Measurements from ENCODE around the gene TGM3. TPM values are rescaled to one million over a fixed set of nuclear protein-coding genes. Genes with fewer than 3 reads are reported as not detected.

TGM3 gene
- total and polyA plus RNA-seq, 2 donors (not counting 1 experiment from before 2014, with no cell fraction given) = under 0.01 TPM; not detected in 1

- Histone ChIP-seq H3K4me2 (ENCODE audit: extremely low read depth, insufficient read depth, low read length) (no peak overlapping the region), H3K4me3 (replicated peaks in 1 of 4; ENCODE audit: control extremely low read depth in 1 of 4, insufficient read depth in 1 of 4, low read depth in 3 of 4, low read length in 4 of 4) (no peak overlapping the region), H3K27ac (ENCODE audit: insufficient read depth, low read length) (no peak overlapping the region), H3K36me3 (ENCODE audit: control insufficient read depth, insufficient read depth, low read length) (no peaks in the 10 kb centered on the region), H3K4me1 (ENCODE audit: control insufficient read depth, extremely low read depth, insufficient read depth, low read length) (no peaks in the 10 kb centered on the region), H4K20me1 (ENCODE audit: control insufficient read depth, extremely low read depth, insufficient read depth, low read length) (no peaks in the 10 kb centered on the region), H3K9ac (ENCODE audit: insufficient read depth, low read length) (no peak overlapping the region), H3K79me2 (ENCODE audit: control insufficient read depth, insufficient read depth, low read length) (no peaks in the 10 kb centered on the region), H3K9me3 (ENCODE audit: control insufficient read depth, insufficient read depth, low read depth, low read length) (no peaks in the 10 kb centered on the region), H2AFZ (ENCODE audit: low read length) (no peak overlapping the region), H3K27me3 (ENCODE audit: control insufficient read depth, insufficient read depth, low read length) (no peaks in the 10 kb centered on the region)
- no peak for DNase-seq (ENCODE audit: low read depth in 2 of 2)
- no peak for TF ChIP-seq EZH2 (IDR thresholded peaks at IDR 0.05; ENCODE audit: low read length, missing control alignments)
- TF ChIP-seq, protein P1, sequence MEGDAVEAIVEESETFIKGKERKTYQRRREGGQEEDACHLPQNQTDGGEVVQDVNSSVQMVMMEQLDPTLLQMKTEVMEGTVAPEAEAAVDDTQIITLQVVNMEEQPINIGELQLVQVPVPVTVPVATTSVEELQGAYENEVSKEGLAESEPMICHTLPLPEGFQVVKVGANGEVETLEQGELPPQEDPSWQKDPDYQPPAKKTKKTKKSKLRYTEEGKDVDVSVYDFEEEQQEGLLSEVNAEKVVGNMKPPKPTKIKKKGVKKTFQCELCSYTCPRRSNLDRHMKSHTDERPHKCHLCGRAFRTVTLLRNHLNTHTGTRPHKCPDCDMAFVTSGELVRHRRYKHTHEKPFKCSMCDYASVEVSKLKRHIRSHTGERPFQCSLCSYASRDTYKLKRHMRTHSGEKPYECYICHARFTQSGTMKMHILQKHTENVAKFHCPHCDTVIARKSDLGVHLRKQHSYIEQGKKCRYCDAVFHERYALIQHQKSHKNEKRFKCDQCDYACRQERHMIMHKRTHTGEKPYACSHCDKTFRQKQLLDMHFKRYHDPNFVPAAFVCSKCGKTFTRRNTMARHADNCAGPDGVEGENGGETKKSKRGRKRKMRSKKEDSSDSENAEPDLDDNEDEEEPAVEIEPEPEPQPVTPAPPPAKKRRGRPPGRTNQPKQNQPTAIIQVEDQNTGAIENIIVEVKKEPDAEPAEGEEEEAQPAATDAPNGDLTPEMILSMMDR (conservative IDR thresholded peaks at IDR 0.05 in 1 of 2, IDR thresholded peaks at IDR 0.05 in 1 of 2; ENCODE audit: low read depth in 1 of 2, low read length in 2 of 2) = no peak
Observed at GRCh38 chr20:2289475-2289874, 6.3 kb upstream of the TGM3 start.

DNA sequence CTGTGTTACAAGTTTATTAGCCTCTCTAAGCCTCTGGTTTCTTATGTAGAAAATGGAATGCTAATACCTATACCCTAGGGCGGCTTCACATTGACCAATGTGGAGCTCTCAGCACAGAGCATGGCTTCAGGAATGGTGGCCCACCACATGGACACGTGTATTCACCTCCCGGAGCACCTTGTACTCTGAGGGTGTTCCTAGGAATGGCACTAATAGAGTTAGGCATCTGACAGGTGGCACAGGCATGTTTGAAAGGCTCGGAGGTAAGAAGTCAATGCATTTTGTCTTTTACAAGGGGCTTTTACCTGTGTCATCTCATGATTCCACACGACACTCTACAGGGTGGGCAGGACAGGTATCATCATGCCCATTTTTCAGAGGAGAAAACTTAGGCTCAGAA is 5.3 kb upstream of the TGM3 start:
- H3K4me3 ChIP-seq (replicated peaks in 1 of 4; ENCODE audit: control extremely low read depth in 1 of 4, insufficient read depth in 1 of 4, low read depth in 3 of 4, low read length in 4 of 4) = no peak overlapping the region
- no peaks in the 10 kb centered on the region for H3K9me3 ChIP-seq (ENCODE audit: control insufficient read depth, insufficient read depth, low read depth, low read length)
- no peaks in the 10 kb centered on the region for H3K4me1 ChIP-seq (ENCODE audit: control insufficient read depth, extremely low read depth, insufficient read depth, low read length)
- no peak overlapping the region for H2AFZ ChIP-seq (ENCODE audit: low read length)
- H3K79me2 ChIP-seq (ENCODE audit: control insufficient read depth, insufficient read depth, low read length) = no peaks in the 10 kb centered on the region
- no peak for DNase-seq (ENCODE audit: low read depth in 2 of 2)
- no peaks in the 10 kb centered on the region for H4K20me1 ChIP-seq (ENCODE audit: control insufficient read depth, extremely low read depth, insufficient read depth, low read length)
- H3K27ac ChIP-seq (ENCODE audit: insufficient read depth, low read length) = no peak overlapping the region
- TF ChIP-seq EZH2 (IDR thresholded peaks at IDR 0.05; ENCODE audit: low read length, missing control alignments) = no peak
- TF ChIP-seq, protein P1 (conservative IDR thresholded peaks at IDR 0.05 in 1 of 2, IDR thresholded peaks at IDR 0.05 in 1 of 2; ENCODE audit: low read depth in 1 of 2, low read length in 2 of 2) = no peak
- H3K27me3 ChIP-seq (ENCODE audit: control insufficient read depth, insufficient read depth, low read length) = no peaks in the 10 kb centered on the region
- H3K9ac ChIP-seq (ENCODE audit: insufficient read depth, low read length) = no peak overlapping the region
- no peaks in the 10 kb centered on the region for H3K36me3 ChIP-seq (ENCODE audit: control insufficient read depth, insufficient read depth, low read length)
- no peak overlapping the region for H3K4me2 ChIP-seq (ENCODE audit: extremely low read depth, insufficient read depth, low read length)

DNA sequence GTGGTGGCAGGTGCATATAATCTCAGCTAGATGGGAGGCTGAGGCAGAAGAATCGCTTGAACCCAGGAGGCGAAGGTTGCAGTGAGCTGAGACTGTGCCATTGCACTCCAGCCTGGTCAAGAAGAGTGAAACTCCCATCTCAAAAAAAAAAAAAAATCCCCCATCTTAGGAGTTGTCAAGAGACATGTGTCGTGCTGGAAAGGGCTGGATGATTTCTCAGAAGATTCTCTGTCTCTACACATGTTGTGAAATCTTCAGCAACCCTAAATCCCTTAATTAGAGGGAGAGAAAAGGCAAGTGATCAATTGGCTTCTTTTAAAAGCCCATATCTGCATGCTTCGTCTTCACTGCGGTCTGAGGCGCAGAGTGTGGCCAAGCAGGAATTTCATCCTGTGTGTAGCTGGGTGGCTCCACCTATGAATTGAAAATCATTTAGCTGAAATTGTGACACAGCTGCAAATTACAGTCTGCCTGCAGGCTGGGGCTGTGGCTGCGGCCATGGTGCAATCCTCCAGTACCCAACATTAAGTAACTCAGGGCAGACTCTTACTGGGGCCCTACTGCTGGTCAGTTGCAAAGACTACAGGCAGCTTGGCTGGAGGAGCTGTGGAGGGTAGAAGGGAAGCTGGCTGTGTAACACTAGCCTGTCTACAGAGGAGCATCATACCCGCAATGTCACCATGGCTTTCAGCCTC is 3.2 kb upstream of the TGM3 start:
- no peak overlapping the region for H3K4me2 ChIP-seq (ENCODE audit: extremely low read depth, insufficient read depth, low read length)
- no peaks in the 10 kb centered on the region for H3K9me3 ChIP-seq (ENCODE audit: control insufficient read depth, insufficient read depth, low read depth, low read length)
- H3K79me2 ChIP-seq (ENCODE audit: control insufficient read depth, insufficient read depth, low read length) = no peaks in the 10 kb centered on the region
- no peak overlapping the region for H2AFZ ChIP-seq (ENCODE audit: low read length)
- no peaks in the 10 kb centered on the region for H3K4me1 ChIP-seq (ENCODE audit: control insufficient read depth, extremely low read depth, insufficient read depth, low read length)
- no peak for DNase-seq (ENCODE audit: low read depth in 2 of 2)
- H3K36me3 ChIP-seq (ENCODE audit: control insufficient read depth, insufficient read depth, low read length) = no peaks in the 10 kb centered on the region
- H3K27me3 ChIP-seq (ENCODE audit: control insufficient read depth, insufficient read depth, low read length) = no peaks in the 10 kb centered on the region
- H3K4me3 ChIP-seq (replicated peaks in 1 of 4; ENCODE audit: control extremely low read depth in 1 of 4, insufficient read depth in 1 of 4, low read depth in 3 of 4, low read length in 4 of 4) = no peak overlapping the region
- H4K20me1 ChIP-seq (ENCODE audit: control insufficient read depth, extremely low read depth, insufficient read depth, low read length) = no peaks in the 10 kb centered on the region
- no peak overlapping the region for H3K9ac ChIP-seq (ENCODE audit: insufficient read depth, low read length)
- H3K27ac ChIP-seq (ENCODE audit: insufficient read depth, low read length) = no peak overlapping the region
- no peak for TF ChIP-seq EZH2 (IDR thresholded peaks at IDR 0.05; ENCODE audit: low read length, missing control alignments)
- TF ChIP-seq, protein P1 (conservative IDR thresholded peaks at IDR 0.05 in 1 of 2, IDR thresholded peaks at IDR 0.05 in 1 of 2; ENCODE audit: low read depth in 1 of 2, low read length in 2 of 2) = no peak
